Measurements from ENCODE around the gene FOXK2. TPM values are rescaled to one million over a fixed set of nuclear protein-coding genes. Genes with fewer than 3 reads are reported as not detected.

Gene FOXK2
- total RNA-seq, 4 donors from 2014 or later = 30.5 to 43.3 (median 38.8) TPM

GRCh38 chr17:82477934-82478333 is 41.6 kb upstream of the FOXK2 start:
- no peak for DNase-seq
- TF ChIP-seq POLR2A (IDR thresholded peaks at IDR 0.05) (no peak), CTCF (IDR thresholded peaks at IDR 0.05) (no peak)
- intact Hi-C loops (cut with DNase I) = no loop called here
- Histone ChIP-seq H3K36me3 (peaks cover 23 to 36% of the 10 kb centered on the region in 2 donors), H3K9me3 (no peaks in the 10 kb centered on the region), H3K4me3 (replicated peaks in 1 of 3) (no peak overlapping the region), H3K27ac (no peak overlapping the region), H3K27me3 (no peaks in the 10 kb centered on the region), H3K4me1 (no peaks in the 10 kb centered on the region)
- 92 to 94% methylated on average over 5 to 8 of the region's 8 CpGs for WGBS, 2 donors

- Histone ChIP-seq H3K36me3 (peaks cover 32 to 49% of the 10 kb centered on the region in 2 donors), H3K9me3 (no peaks in the 10 kb centered on the region), H3K27me3 (no peaks in the 10 kb centered on the region), H3K4me1 (no peaks in the 10 kb centered on the region), H3K4me3 (replicated peaks in 1 of 3) (no peak overlapping the region), H3K27ac (no peak overlapping the region)
- 87 to 90% methylated on average over 4 to 5 of the region's 5 CpGs for WGBS, 2 donors
- TF ChIP-seq CTCF (IDR thresholded peaks at IDR 0.05) = no peak
- TF ChIP-seq POLR2A (IDR thresholded peaks at IDR 0.05) = no peak
- DNase-seq = no peak
- intact Hi-C loops (cut with DNase I) = no loop called here
These were observed 39.9 kb upstream of the FOXK2 start for GRCh38 chr17:82479602-82480001.

- intact Hi-C loops (cut with DNase I) = no loop called here
These were observed 39.2 kb upstream of the FOXK2 start for GRCh38 chr17:82480318-82480717.

GRCh38 chr17:82483204-82483660 is 36.3 kb upstream of the FOXK2 start:
- 88 to 92% methylated on average over 6 of the region's 6 CpGs for WGBS, 2 donors

More at GRCh38 chr17:82480318-82480717, 39.2 kb upstream of the FOXK2 start:
- TF ChIP-seq POLR2A (IDR thresholded peaks at IDR 0.05) (no peak), CTCF (IDR thresholded peaks at IDR 0.05) (no peak)
- H3K9me3 ChIP-seq = no peaks in the 10 kb centered on the region
- peaks cover 40 to 55% of the 10 kb centered on the region in 2 donors for H3K36me3 ChIP-seq
- no peaks in the 10 kb centered on the region for H3K27me3 ChIP-seq
- H3K4me3 ChIP-seq (replicated peaks in 1 of 3) = no peak overlapping the region
- no peaks in the 10 kb centered on the region for H3K4me1 ChIP-seq
- DNase-seq = no peak
- 92 to 94% methylated on average over 6 to 7 of the region's 9 CpGs for WGBS, 2 donors
- no peak overlapping the region for H3K27ac ChIP-seq

More at GRCh38 chr17:82483204-82483660, 36.3 kb upstream of the FOXK2 start:
- intact Hi-C loops (cut with DNase I) = no loop called here
- no peak overlapping the region for H3K4me3 ChIP-seq (replicated peaks in 1 of 3)
- no peak for DNase-seq
- peaks cover 57 to 70% of the 10 kb centered on the region in 2 donors for H3K36me3 ChIP-seq
- H3K27ac ChIP-seq = no peak overlapping the region
- TF ChIP-seq CTCF (IDR thresholded peaks at IDR 0.05) (no peak), POLR2A (IDR thresholded peaks at IDR 0.05) (no peak)
- peaks cover 4 to 6% of the 10 kb centered on the region in 2 donors for H3K4me1 ChIP-seq
- no peaks in the 10 kb centered on the region for H3K9me3 ChIP-seq
- no peaks in the 10 kb centered on the region for H3K27me3 ChIP-seq

All from thyroid gland (tissue), 4 donors.